HepG2 (cell line): ENCODE results near the gene MAP2K3. TPM values are rescaled to one million over a fixed set of nuclear protein-coding genes. Genes with fewer than 3 reads are reported as not detected.

Experiments
- CENPBD1 ChIP-seq: sonication (generic); formaldehyde crosslinking; IDR thresholded peaks from 2 replicates; pipeline ENCODE4 v1.8.0; 2022; ENCODE audit warnings: missing genetic modification reagents, low read depth, mild to moderate bottlenecking, borderline replicate concordance
- HOXA3 ChIP-seq: sonication (generic); formaldehyde crosslinking; IDR thresholded peaks from 2 replicates; pipeline ENCODE4 v1.5.0; 2020; ENCODE audit warnings: missing genetic modification reagents
- MAZ ChIP-seq, 2 experiments: sonication (generic) in 1 of 2; formaldehyde crosslinking in 1 of 2; IDR thresholded peaks; 2 replicates each; pipeline versions ENCODE4 v1.5.0 to v1.6.1; 2012 to 2020; ENCODE audit warnings: low read depth in 2 of 2, mild to moderate bottlenecking in 2 of 2, borderline replicate concordance in 1 of 2, improper control_type of control experiment in 1 of 2, low read length in 1 of 2, missing genetic modification reagents in 1 of 2, moderate library complexity in 1 of 2
- POGK ChIP-seq: sonication (generic); formaldehyde crosslinking; conservative IDR thresholded peaks from 2 replicates; pipeline ENCODE4 v1.8.0; 2022; ENCODE audit warnings: mild to moderate bottlenecking, moderate library complexity, missing genetic modification reagents
- REL ChIP-seq: sonication (generic); formaldehyde crosslinking; conservative IDR thresholded peaks from 2 replicates; pipeline ENCODE4 v1.8.0; 2022; ENCODE audit warnings: mild to moderate bottlenecking, missing genetic modification reagents, moderate library complexity
- ZIK1 ChIP-seq: sonication (generic); formaldehyde crosslinking; IDR thresholded peaks from 2 replicates; pipeline ENCODE4 v1.5.0; 2020; ENCODE audit warnings: mild to moderate bottlenecking, low read depth, missing genetic modification reagents, borderline replicate concordance
- ZNF737 ChIP-seq: sonication (generic); formaldehyde crosslinking; IDR thresholded peaks from 2 replicates; pipeline ENCODE4 v1.5.0; 2020; ENCODE audit warnings: missing genetic modification reagents, mild to moderate bottlenecking, borderline replicate concordance
- ZNF761 ChIP-seq: sonication (generic); formaldehyde crosslinking; conservative IDR thresholded peaks from 2 replicates; pipeline ENCODE4 v1.4.0; 2020; ENCODE audit warnings: mild to moderate bottlenecking, missing genetic modification reagents
- ZNF883 ChIP-seq: sonication (generic); formaldehyde crosslinking; IDR thresholded peaks from 2 replicates; pipeline ENCODE4 v1.5.1; 2020; ENCODE audit warnings: mild to moderate bottlenecking, missing genetic modification reagents; ENCODE audit errors: not compliant biosample characterization
- polyA plus RNA-seq, 8 experiments: library from polyadenylated mRNA; depleted of rRNA in 3 of 8; stranded (reverse) in 7 of 8; unstranded in 1 of 8; fragments of >200 nt; fragmentation: Illumina TruSeq in 4 of 8; extraction: Trizol in 4 of 8; gene quantifications; 2 replicates each; pipeline versions ENCODE4 v1.2.1 to v1.2.3, GENCODE V29; 2011 to 2016; ENCODE audit warnings: low read depth in 4 of 8, missing spikeins in 1 of 8, mixed read lengths in 1 of 8; ENCODE audit not compliant: insufficient read depth in 1 of 8
- total RNA-seq, 5 experiments: library from RNA; depleted of rRNA; stranded (reverse); fragments of >200 nt; fragmentation: Illumina TruSeq; extraction: Trizol; gene quantifications; 2 replicates each; pipeline ENCODE4 v1.2.3, GENCODE V29; 2016; ENCODE audit warnings: low read depth in 1 of 5
- TF ChIP-seq, protein P1 (sequence below): sonication (generic); formaldehyde crosslinking; IDR thresholded peaks from 2 replicates; pipeline ENCODE4 v1.4.0; 2020; ENCODE audit warnings: missing genetic modification reagents
- TF ChIP-seq, protein P2 (sequence below): sonication (generic); formaldehyde crosslinking; IDR thresholded peaks from 2 replicates; pipeline ENCODE4 v1.5.0; 2020; ENCODE audit warnings: mild to moderate bottlenecking, missing genetic modification reagents, borderline replicate concordance
- TF ChIP-seq, protein P3 (sequence below): sonication (generic); formaldehyde crosslinking; IDR thresholded peaks from 2 replicates; pipeline ENCODE4 v1.5.0; 2020; ENCODE audit warnings: missing genetic modification reagents, mild to moderate bottlenecking, borderline replicate concordance
- TF ChIP-seq, protein P4 (sequence below): IDR thresholded peaks from 2 replicates; pipeline ENCODE4 v1.6.1; 2016; ENCODE audit warnings: low read depth

The MAP2K3 gene
- total and polyA plus RNA-seq, 2 of the 13 experiments (the other 11 are each of a cell fraction or from before 2014, with no cell fraction given): 20.5 to 27.4 TPM

GRCh38 chr17:21280081-21280518, 4.4 kb upstream of the MAP2K3 start (continued):
- no peak for TF ChIP-seq CENPBD1 (CRISPR knock-in tag)
- TF ChIP-seq, protein P1, sequence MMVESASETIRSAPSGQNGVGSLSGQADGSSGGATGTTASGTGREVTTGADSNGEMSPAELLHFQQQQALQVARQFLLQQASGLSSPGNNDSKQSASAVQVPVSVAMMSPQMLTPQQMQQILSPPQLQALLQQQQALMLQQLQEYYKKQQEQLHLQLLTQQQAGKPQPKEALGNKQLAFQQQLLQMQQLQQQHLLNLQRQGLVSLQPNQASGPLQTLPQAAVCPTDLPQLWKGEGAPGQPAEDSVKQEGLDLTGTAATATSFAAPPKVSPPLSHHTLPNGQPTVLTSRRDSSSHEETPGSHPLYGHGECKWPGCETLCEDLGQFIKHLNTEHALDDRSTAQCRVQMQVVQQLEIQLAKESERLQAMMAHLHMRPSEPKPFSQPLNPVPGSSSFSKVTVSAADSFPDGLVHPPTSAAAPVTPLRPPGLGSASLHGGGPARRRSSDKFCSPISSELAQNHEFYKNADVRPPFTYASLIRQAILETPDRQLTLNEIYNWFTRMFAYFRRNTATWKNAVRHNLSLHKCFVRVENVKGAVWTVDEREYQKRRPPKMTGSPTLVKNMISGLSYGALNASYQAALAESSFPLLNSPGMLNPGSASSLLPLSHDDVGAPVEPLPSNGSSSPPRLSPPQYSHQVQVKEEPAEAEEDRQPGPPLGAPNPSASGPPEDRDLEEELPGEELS (CRISPR knock-in tag): no peak
- peak; percentile 62; the same call in 1 of the 2 replicates for TF ChIP-seq POGK (CRISPR knock-in tag)
- TF ChIP-seq ZNF737 (CRISPR knock-in tag): no peak
- TF ChIP-seq MAZ (IDR thresholded peaks at IDR 0.05; ENCODE audit: borderline replicate concordance, low read depth, low read length): no peak
- peak; percentile 50; the same call in 1 of the 2 replicates for TF ChIP-seq MAZ (CRISPR knock-in tag; IDR thresholded peaks at IDR 0.05; ENCODE audit: low read depth)
- TF ChIP-seq ZNF883 (CRISPR knock-in tag): no peak
- no peak for TF ChIP-seq ZNF761 (CRISPR knock-in tag)
- no peak for TF ChIP-seq ZIK1 (CRISPR knock-in tag)
- no peak for TF ChIP-seq HOXA3 (CRISPR knock-in tag)
- TF ChIP-seq, protein P2, sequence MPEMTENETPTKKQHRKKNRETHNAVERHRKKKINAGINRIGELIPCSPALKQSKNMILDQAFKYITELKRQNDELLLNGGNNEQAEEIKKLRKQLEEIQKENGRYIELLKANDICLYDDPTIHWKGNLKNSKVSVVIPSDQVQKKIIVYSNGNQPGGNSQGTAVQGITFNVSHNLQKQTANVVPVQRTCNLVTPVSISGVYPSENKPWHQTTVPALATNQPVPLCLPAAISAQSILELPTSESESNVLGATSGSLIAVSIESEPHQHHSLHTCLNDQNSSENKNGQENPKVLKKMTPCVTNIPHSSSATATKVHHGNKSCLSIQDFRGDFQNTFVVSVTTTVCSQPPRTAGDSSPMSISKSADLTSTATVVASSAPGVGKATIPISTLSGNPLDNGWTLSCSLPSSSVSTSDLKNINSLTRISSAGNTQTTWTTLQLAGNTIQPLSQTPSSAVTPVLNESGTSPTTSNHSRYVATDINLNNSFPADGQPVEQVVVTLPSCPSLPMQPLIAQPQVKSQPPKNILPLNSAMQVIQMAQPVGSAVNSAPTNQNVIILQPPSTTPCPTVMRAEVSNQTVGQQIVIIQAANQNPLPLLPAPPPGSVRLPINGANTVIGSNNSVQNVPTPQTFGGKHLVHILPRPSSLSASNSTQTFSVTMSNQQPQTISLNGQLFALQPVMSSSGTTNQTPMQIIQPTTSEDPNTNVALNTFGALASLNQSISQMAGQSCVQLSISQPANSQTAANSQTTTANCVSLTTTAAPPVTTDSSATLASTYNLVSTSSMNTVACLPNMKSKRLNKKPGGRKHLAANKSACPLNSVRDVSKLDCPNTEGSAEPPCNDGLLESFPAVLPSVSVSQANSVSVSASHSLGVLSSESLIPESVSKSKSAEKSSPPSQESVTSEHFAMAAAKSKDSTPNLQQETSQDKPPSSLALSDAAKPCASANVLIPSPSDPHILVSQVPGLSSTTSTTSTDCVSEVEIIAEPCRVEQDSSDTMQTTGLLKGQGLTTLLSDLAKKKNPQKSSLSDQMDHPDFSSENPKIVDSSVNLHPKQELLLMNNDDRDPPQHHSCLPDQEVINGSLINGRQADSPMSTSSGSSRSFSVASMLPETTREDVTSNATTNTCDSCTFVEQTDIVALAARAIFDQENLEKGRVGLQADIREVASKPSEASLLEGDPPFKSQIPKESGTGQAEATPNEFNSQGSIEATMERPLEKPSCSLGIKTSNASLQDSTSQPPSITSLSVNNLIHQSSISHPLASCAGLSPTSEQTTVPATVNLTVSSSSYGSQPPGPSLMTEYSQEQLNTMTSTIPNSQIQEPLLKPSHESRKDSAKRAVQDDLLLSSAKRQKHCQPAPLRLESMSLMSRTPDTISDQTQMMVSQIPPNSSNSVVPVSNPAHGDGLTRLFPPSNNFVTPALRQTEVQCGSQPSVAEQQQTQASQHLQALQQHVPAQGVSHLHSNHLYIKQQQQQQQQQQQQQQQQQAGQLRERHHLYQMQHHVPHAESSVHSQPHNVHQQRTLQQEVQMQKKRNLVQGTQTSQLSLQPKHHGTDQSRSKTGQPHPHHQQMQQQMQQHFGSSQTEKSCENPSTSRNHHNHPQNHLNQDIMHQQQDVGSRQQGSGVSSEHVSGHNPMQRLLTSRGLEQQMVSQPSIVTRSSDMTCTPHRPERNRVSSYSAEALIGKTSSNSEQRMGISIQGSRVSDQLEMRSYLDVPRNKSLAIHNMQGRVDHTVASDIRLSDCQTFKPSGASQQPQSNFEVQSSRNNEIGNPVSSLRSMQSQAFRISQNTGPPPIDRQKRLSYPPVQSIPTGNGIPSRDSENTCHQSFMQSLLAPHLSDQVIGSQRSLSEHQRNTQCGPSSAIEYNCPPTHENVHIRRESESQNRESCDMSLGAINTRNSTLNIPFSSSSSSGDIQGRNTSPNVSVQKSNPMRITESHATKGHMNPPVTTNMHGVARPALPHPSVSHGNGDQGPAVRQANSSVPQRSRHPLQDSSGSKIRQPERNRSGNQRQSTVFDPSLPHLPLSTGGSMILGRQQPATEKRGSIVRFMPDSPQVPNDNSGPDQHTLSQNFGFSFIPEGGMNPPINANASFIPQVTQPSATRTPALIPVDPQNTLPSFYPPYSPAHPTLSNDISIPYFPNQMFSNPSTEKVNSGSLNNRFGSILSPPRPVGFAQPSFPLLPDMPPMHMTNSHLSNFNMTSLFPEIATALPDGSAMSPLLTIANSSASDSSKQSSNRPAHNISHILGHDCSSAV: no peak
- TF ChIP-seq, protein P3, sequence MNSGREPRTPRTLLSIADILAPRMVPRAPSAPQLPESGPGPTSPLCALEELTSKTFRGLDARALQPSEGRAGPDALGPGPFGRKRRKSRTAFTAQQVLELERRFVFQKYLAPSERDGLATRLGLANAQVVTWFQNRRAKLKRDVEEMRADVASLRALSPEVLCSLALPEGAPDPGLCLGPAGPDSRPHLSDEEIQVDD: no peak
- TF ChIP-seq, protein P4, sequence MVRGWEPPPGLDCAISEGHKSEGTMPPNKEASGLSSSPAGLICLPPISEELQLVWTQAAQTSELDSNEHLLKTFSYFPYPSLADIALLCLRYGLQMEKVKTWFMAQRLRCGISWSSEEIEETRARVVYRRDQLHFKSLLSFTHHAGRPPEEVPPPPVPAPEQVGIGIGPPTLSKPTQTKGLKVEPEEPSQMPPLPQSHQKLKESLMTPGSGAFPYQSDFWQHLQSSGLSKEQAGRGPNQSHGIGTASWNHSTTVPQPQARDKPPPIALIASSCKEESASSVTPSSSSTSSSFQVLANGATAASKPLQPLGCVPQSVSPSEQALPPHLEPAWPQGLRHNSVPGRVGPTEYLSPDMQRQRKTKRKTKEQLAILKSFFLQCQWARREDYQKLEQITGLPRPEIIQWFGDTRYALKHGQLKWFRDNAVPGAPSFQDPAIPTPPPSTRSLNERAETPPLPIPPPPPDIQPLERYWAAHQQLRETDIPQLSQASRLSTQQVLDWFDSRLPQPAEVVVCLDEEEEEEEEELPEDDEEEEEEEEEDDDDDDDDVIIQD (CRISPR knock-in tag): no peak
- TF ChIP-seq REL (CRISPR knock-in tag): no peak
